Calu3 (cell line): ENCODE results near the gene MGP. TPM values are rescaled to one million over a fixed set of nuclear protein-coding genes. Genes with fewer than 3 reads are reported as not detected.

Experiments used
- BruUV-seq: library from RNA; stranded (reverse); fragments of 400-500 nt; replicated peaks from 2 replicates; lab custom pipeline; 2021; lab: Mats Ljungman, UMichigan
- CTCF ChIA-PET: fragments of 300-600 bp; sonication (Branson Sonifier 250); formaldehyde crosslinking; loops from one replicate; lab custom pipeline; 2022; ENCODE audit warnings: antibody characterized with exemption; lab: Charles Lee
- DNase-seq: peaks from one replicate; pipeline ENCODE4 v3.0.0; 2022
- H3K27ac Mint-ChIP-seq: one replicate; pipeline ENCODE4 v1.8.0; 2022; ENCODE audit warnings: mixed read lengths; ENCODE audit not compliant: unreplicated experiment
- H3K27me3 Mint-ChIP-seq: one replicate; pipeline ENCODE4 v1.8.0; 2022; ENCODE audit warnings: mixed read lengths; ENCODE audit not compliant: unreplicated experiment
- H3K36me3 Mint-ChIP-seq: one replicate; pipeline ENCODE4 v1.8.0; 2022; ENCODE audit warnings: mild to moderate bottlenecking, moderate library complexity, mixed read lengths; ENCODE audit not compliant: insufficient read depth, unreplicated experiment
- H3K4me1 Mint-ChIP-seq: one replicate; pipeline ENCODE4 v1.8.0; 2022; ENCODE audit warnings: mild to moderate bottlenecking, low read depth, mixed read lengths; ENCODE audit not compliant: unreplicated experiment
- H3K4me3 Mint-ChIP-seq: one replicate; pipeline ENCODE4 v1.8.0; 2022; ENCODE audit warnings: mild to moderate bottlenecking, low read depth, moderate library complexity, mixed read lengths; ENCODE audit not compliant: unreplicated experiment
- H3K9me3 Mint-ChIP-seq: one replicate; pipeline ENCODE4 v1.8.0; 2022; ENCODE audit warnings: low read depth, mixed read lengths; ENCODE audit not compliant: unreplicated experiment
- intact Hi-C: fragments of 100-400 bp; cut with micrococcal nuclease; formaldehyde crosslinking; loops from one replicate; pipeline ENCODE4 v1.10.0; 2022; ENCODE audit not compliant: unreplicated experiment
- total RNA-seq: library from RNA; stranded (reverse); gene quantifications from 2 replicates; pipeline ENCODE4 v1.2.3, GENCODE V29; 2022
- TF ChIP-seq, protein P1 (sequence below): fragments of 200-600 bp; IDR thresholded peaks from one replicate; pipeline ENCODE4 v1.8.0; 2022; ENCODE audit warnings: antibody characterized with exemption; ENCODE audit not compliant: unreplicated experiment

The MGP gene
- total RNA-seq, 1 experiment from 2014 or later, result not detected

GRCh38 chr12:14846876-14847580, 38.6 kb downstream of the MGP start:
- intact Hi-C loops, result loop anchor here (5.0 to 10.0 kb wide), 3 partner anchors 40 to 308 kb away; partner anchors contain the start of gene MGP

DNA sequence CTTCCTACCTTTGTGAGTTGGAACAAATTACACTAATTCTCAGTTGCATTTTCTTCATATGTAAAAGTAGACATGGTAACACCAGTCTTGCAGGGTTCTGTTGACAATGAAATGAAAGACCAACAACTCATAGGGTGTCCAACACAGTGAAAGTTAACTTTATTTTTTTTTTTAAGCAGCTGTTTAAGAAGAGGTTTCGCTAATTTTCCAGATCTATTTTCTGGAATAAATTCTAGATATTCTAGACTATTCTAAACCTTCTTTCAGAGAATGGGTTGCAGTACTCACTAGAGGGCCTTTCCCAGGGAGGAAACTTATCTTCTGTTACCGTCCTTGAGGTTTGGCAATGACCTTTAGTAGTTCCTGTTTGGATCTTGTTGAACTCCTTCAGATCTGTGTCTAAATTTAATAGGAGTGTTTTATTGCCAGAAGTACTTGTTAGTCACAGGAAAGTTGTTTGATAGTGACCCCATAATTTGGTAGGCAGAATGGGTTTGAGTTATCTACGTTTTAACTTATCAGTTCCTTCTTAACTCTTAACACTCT, 39.5 kb downstream of the MGP start:
- H3K9me3 Mint-ChIP-seq, result no peaks in the 10 kb centered on the region
- TF ChIP-seq, protein P1, sequence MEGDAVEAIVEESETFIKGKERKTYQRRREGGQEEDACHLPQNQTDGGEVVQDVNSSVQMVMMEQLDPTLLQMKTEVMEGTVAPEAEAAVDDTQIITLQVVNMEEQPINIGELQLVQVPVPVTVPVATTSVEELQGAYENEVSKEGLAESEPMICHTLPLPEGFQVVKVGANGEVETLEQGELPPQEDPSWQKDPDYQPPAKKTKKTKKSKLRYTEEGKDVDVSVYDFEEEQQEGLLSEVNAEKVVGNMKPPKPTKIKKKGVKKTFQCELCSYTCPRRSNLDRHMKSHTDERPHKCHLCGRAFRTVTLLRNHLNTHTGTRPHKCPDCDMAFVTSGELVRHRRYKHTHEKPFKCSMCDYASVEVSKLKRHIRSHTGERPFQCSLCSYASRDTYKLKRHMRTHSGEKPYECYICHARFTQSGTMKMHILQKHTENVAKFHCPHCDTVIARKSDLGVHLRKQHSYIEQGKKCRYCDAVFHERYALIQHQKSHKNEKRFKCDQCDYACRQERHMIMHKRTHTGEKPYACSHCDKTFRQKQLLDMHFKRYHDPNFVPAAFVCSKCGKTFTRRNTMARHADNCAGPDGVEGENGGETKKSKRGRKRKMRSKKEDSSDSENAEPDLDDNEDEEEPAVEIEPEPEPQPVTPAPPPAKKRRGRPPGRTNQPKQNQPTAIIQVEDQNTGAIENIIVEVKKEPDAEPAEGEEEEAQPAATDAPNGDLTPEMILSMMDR, result no peak
- intact Hi-C loops, result loop anchor here (5.0 to 10.0 kb wide), 3 partner anchors 41 to 309 kb away; partner anchors contain the start of gene MGP
- CTCF ChIA-PET, result interaction anchor here (0.6 to 1.0 kb wide), 3 partner anchors 146 to 375 kb away, joined by 3 to 5 read pairs (median 4); partner anchors contain the start of gene RERG
- H3K27ac Mint-ChIP-seq, result no peak overlapping the region
- no peak for DNase-seq
- no TSS peak for BruUV-seq
- H3K4me3 Mint-ChIP-seq, result no peak overlapping the region
- peaks cover 14% of the 10 kb centered on the region for H3K4me1 Mint-ChIP-seq
- H3K27me3 Mint-ChIP-seq, result no peaks in the 10 kb centered on the region
- no peaks in the 10 kb centered on the region for H3K36me3 Mint-ChIP-seq

More at GRCh38 chr12:14846876-14847580, 38.6 kb downstream of the MGP start:
- H3K4me3 Mint-ChIP-seq, result no peak overlapping the region
- no peaks in the 10 kb centered on the region for H3K27me3 Mint-ChIP-seq
- CTCF ChIA-PET, result interaction anchor here (0.6 to 0.7 kb wide), 2 partner anchors 145 to 149 kb away, joined by 3 to 4 read pairs; no protein-coding TSS in a partner anchor
- no peaks in the 10 kb centered on the region for H3K36me3 Mint-ChIP-seq
- TF ChIP-seq, protein P1, result no peak
- DNase-seq, result no peak
- BruUV-seq, result no TSS peak
- H3K9me3 Mint-ChIP-seq, result no peaks in the 10 kb centered on the region
- no peak overlapping the region for H3K27ac Mint-ChIP-seq
- peaks cover 6% of the 10 kb centered on the region for H3K4me1 Mint-ChIP-seq

DNA sequence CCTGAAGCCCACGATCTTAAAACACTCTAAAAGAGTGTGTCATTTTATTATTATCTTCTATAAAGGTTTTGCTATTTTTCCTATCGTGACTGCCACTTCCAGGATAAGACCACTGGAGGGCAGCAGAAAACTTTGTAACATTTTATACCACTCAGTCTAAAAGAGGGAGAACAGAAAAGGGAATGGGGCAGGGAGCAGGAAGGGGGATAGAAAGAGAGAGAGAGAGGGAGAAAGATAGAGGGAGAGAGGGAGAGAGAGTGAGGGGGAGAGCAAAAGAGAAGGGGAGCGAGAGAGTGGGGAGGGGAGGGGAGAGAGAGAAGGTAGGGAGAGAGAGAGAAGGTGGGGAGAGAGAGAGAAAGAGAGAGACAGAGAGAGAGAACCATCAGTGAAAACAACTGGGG, 40.3 kb downstream of the MGP start:
- Mint-ChIP-seq H3K4me3 (no peak overlapping the region), H3K4me1 (peaks cover 19% of the 10 kb centered on the region), H3K27me3 (no peaks in the 10 kb centered on the region), H3K36me3 (no peaks in the 10 kb centered on the region), H3K27ac (peak overlapping the region; percentile 12), H3K9me3 (no peaks in the 10 kb centered on the region)
- intact Hi-C loops, result loop anchor here (1.0 to 10.0 kb wide), 5 partner anchors 34 to 309 kb away; partner anchors contain the start of gene MGP
- peak; percentile 50 for DNase-seq
- no TSS peak for BruUV-seq
- CTCF ChIA-PET, result interaction anchor here (1.0 kb wide), 2 partner anchors 150 to 376 kb away, joined by 3 to 5 read pairs; partner anchors contain the start of gene RERG
- TF ChIP-seq, protein P1, result peak; percentile 50

- Mint-ChIP-seq H3K36me3 (no peaks in the 10 kb centered on the region), H3K9me3 (no peaks in the 10 kb centered on the region), H3K4me3 (no peak overlapping the region), H3K27me3 (no peaks in the 10 kb centered on the region), H3K27ac (no peak overlapping the region), H3K4me1 (peaks cover 13% of the 10 kb centered on the region)
- intact Hi-C loops, result loop anchor here (10.0 kb wide), 1 partner anchor 310 kb away; no protein-coding TSS in a partner anchor
- BruUV-seq, result no TSS peak
- DNase-seq, result no peak
- TF ChIP-seq, protein P1, result no peak
- CTCF ChIA-PET, result no interaction called here
These were observed 41.3 kb downstream of the MGP start for GRCh38 chr12:14844401-14844800.
